ENCODE data around the gene C1QTNF1. TPM values are rescaled to one million over a fixed set of nuclear protein-coding genes. Genes with fewer than 3 reads are reported as not detected.
A peak's percentile ranks its signal among the peaks of the same experiment; 100 is the strongest.

C1QTNF1 gene
- total RNA-seq, 4 donors from 2014 or later: 67.1 to 147 (median 90.0) TPM

DNA sequence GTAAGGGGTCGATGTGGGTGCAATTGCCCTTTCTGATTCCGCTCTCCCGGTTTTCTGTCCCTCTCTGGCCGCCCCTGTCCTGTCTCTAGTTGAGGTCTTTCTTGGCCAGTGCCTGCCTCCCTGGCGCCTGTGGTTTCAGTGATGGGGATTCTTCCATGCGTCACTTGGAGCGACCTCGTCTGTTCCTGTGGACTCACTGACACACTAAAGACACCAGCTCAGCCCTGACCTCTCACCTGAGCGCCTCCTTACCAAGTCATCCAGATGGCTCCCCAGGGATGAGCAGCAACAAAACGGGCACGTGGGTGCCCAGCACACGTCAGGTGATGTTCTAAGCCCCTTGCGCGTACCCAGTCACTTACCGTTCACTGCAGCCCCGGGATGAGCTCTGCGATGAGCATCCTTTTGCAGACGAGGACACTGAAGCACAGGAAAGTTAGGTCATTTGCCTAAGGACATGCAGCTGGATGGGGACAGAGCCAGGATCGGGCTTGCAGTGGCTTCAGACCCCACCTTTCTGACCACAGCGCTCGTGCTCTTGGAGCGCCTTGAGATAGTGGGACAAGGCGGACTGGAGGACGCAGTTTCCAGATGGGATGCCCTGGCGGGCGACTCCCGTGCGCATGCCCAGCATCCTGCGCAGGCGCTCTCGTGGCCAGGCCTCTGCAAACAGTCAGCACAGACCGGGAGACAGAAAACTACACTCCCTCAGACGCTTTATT is 32.8 kb upstream of the C1QTNF1 start:
- TF ChIP-seq, protein P1, sequence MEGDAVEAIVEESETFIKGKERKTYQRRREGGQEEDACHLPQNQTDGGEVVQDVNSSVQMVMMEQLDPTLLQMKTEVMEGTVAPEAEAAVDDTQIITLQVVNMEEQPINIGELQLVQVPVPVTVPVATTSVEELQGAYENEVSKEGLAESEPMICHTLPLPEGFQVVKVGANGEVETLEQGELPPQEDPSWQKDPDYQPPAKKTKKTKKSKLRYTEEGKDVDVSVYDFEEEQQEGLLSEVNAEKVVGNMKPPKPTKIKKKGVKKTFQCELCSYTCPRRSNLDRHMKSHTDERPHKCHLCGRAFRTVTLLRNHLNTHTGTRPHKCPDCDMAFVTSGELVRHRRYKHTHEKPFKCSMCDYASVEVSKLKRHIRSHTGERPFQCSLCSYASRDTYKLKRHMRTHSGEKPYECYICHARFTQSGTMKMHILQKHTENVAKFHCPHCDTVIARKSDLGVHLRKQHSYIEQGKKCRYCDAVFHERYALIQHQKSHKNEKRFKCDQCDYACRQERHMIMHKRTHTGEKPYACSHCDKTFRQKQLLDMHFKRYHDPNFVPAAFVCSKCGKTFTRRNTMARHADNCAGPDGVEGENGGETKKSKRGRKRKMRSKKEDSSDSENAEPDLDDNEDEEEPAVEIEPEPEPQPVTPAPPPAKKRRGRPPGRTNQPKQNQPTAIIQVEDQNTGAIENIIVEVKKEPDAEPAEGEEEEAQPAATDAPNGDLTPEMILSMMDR (IDR thresholded peaks at IDR 0.05): no peak
- TF ChIP-seq POLR2A (IDR thresholded peaks at IDR 0.05) (no peak), EP300 (IDR thresholded peaks at IDR 0.05) (no peak)
- Histone ChIP-seq H3K4me3 (no peak overlapping the region), H3K4me1 (peaks cover 0 to 33% (median 9%) of the 10 kb centered on the region in 4 donors), H3K9me3 (no peaks in the 10 kb centered on the region), H3K27me3 (no peaks in the 10 kb centered on the region), H3K36me3 (peaks cover 0 to 63% (median 15%) of the 10 kb centered on the region in 3 donors), H3K27ac (no peak overlapping the region)
- DNase-seq (ENCODE audit: low spot score in 2 of 2): peak in 1 of 2 donors; percentile 11
- 92 to 93% methylated on average over 33 of the region's 33 CpGs for WGBS, 2 donors

DNA sequence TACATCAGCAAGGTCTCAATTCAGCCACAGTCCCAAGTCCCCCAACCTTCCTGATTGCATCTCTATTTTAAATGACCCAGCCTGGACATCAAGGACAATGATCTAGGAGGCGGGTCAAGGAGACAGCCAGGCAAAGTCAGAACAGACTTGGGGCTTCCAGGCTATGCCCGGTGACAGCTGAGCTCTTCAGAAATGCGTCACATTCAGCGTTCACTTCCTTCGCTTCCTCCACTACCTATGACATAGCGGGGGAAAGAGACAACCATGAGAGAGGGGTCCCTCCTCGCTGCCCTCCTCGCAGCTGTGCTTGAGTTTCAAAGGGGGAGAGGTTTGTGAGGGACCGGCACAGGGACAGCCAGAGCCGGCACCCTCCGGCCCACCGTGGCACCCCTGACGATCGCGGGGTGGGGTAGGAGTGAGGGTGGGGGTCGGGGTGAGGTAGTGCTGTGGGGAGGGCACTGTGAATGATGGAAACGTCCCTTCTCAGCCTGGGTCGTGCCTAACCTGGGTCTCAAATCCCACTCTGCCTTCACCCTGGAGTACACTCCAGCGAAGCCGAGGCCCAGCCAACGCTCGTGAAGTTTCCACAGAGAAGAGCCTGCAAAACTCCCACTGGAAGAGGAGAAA is 31.9 kb upstream of the C1QTNF1 start:
- H3K4me1 ChIP-seq: peaks cover 0 to 32% (median under 1%) of the 10 kb centered on the region in 4 donors
- TF ChIP-seq, protein P1 (IDR thresholded peaks at IDR 0.05): no peak
- no peak for TF ChIP-seq POLR2A (IDR thresholded peaks at IDR 0.05)
- no peak for TF ChIP-seq EP300 (IDR thresholded peaks at IDR 0.05)
- H3K36me3 ChIP-seq: peaks cover 0 to 71% (median 22%) of the 10 kb centered on the region in 3 donors
- no peaks in the 10 kb centered on the region for H3K9me3 ChIP-seq
- no peak overlapping the region for H3K4me3 ChIP-seq
- peak in 1 of 2 donors; percentile 3 for DNase-seq (ENCODE audit: low spot score in 2 of 2)
- 94 to 97% methylated on average over 22 of the region's 22 CpGs for WGBS, 2 donors
- no peaks in the 10 kb centered on the region for H3K27me3 ChIP-seq
- H3K27ac ChIP-seq: no peak overlapping the region

DNA sequence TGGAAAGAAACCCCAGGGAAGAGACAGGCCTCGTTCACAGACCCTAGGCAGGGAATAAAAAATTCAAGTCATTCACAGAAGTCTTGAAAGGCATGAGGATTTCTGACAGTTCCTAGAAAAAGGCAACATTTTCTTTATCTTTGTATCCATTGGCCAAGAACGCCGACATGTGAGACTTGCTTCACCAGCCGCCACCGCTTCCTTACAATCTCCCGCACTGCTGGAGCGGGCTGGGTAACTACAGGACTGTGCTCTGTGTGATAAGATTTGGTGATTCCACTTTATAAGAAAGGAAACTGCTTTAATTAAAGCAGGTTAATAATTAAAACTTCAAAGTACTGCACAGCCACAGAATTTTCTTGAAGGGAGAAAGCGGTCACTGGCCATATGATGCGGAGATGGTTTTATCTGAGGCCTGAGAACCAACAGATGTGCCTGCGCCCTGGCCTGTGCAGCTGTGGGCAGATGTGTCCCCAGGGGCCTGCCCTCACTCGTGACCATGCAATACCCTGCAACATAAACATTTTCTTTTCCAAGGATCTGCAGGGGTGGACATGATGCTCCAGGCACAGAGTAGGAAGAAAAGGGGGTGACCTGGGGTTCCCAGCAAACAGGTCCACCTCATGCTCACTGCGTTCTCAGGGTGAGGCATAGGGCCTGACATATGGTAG is 31.3 kb upstream of the C1QTNF1 start:
- DNase-seq (ENCODE audit: low spot score in 2 of 2): peak in 1 of 2 donors; percentile 10
- Histone ChIP-seq H3K27me3 (no peaks in the 10 kb centered on the region), H3K36me3 (peaks cover 0 to 78% (median 29%) of the 10 kb centered on the region in 3 donors), H3K27ac (no peak overlapping the region), H3K4me1 (peaks cover 0 to 32% (median 0%) of the 10 kb centered on the region in 4 donors), H3K4me3 (no peak overlapping the region), H3K9me3 (no peaks in the 10 kb centered on the region)
- 84% methylated on average over 12 of the region's 12 CpGs for WGBS, 2 donors
- TF ChIP-seq POLR2A (IDR thresholded peaks at IDR 0.05): no peak
- TF ChIP-seq, protein P1 (IDR thresholded peaks at IDR 0.05): no peak
- no peak for TF ChIP-seq EP300 (IDR thresholded peaks at IDR 0.05)

DNA sequence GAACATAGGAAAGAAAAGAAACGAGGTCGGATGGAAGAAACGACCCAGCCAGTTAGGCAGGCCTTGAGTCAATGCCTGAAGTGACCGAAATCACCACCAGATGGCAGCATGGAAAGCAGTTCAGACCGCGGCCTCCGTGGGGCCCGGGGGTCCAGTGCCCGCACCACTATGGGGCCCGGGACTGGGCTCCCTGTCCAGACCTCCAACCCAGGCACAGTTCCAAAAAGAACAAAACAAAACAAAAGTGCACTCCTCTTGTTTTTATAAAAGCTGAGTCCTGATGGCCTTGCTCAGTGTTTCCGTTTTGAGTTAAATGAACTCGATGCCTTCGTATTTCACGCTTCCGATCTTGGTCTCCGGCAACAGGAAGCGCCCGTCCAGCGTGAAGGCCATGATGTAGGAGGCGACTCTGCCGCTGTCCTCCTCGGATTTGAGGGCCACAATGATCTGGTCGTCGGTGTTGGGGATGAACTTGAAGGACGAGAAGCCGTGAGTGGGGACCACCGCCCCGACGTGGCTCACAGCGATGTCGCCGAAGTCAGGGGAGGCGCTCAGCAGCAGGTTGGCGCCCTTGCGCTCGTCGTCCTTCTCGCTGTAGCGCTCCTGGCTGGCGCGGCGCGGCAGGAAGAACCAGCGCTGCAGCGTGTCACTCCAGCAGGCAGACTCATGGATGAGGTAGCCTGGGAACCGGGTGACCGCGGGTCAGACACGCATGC is 30.6 kb upstream of the C1QTNF1 start:
- peaks cover 0 to 85% (median 33%) of the 10 kb centered on the region in 3 donors for H3K36me3 ChIP-seq
- TF ChIP-seq, protein P1 (IDR thresholded peaks at IDR 0.05): peak; percentile 70 to 82 (median 77)
- no peak for TF ChIP-seq POLR2A (IDR thresholded peaks at IDR 0.05)
- no peak for TF ChIP-seq EP300 (IDR thresholded peaks at IDR 0.05)

More for the DNA sequence above, 30.6 kb upstream of the C1QTNF1 start:
- peak; percentile 59 to 76 for DNase-seq (ENCODE audit: low spot score in 2 of 2)
- H3K27me3 ChIP-seq: no peaks in the 10 kb centered on the region
- H3K4me3 ChIP-seq: no peak overlapping the region
- H3K4me1 ChIP-seq: peaks cover 0 to 33% (median 3%) of the 10 kb centered on the region in 4 donors
- 75% methylated on average over 45 to 49 of the region's 49 CpGs for WGBS, 2 donors
- H3K27ac ChIP-seq: no peak overlapping the region
- H3K9me3 ChIP-seq: no peaks in the 10 kb centered on the region
